CD14-positive monocyte (primary cell): ENCODE data around the gene HDAC7. TPM values are rescaled to one million over a fixed set of nuclear protein-coding genes. Genes with fewer than 3 reads are reported as not detected.

ENCODE experiments used
- DNase-seq, 3 donors: peaks; one replicate each; pipeline ENCODE4 v3.0.0-alpha.2; 2011 to 2022
- H2AFZ ChIP-seq: 2 replicates; pipeline ENCODE4 v1.6.0; 2012; ENCODE audit warnings: mild to moderate bottlenecking, low read depth, low read length, inconsistent platforms; ENCODE audit not compliant: insufficient read depth, poor library complexity, severe bottlenecking
- H3K27ac ChIP-seq, 2 donors: 1 replicate in 1 of 2; 2 replicates in 1 of 2; pipeline ENCODE4 v1.5.1; 2012 to 2013; ENCODE audit warnings: low read length in 2 of 2, control low read depth in 1 of 2, inconsistent platforms in 1 of 2, low read depth in 1 of 2, mild to moderate bottlenecking in 1 of 2
- H3K27me3 ChIP-seq, 2 donors: one replicate each; pipeline versions ENCODE4 v1.6.0 to v1.6.1; 2011 to 2013; ENCODE audit warnings: low read length in 2 of 2; ENCODE audit not compliant: control insufficient read depth in 2 of 2, insufficient read depth in 2 of 2
- H3K36me3 ChIP-seq, 2 donors: replicated peaks in 1 of 2; 1 replicate in 1 of 2; 2 replicates in 1 of 2; pipeline versions ENCODE4 v1.5.1 to v1.6.1; 2012 to 2013; ENCODE audit warnings: low read length in 2 of 2, control low read depth in 1 of 2, inconsistent platforms in 1 of 2, mild to moderate bottlenecking in 1 of 2; ENCODE audit not compliant: insufficient read depth in 2 of 2, control insufficient read depth in 1 of 2
- H3K4me1 ChIP-seq, 2 donors: 1 replicate in 1 of 2; 2 replicates in 1 of 2; pipeline versions ENCODE4 v1.5.1 to v1.6.1; 2012 to 2013; ENCODE audit warnings: low read length in 2 of 2, control low read depth in 1 of 2, inconsistent platforms in 1 of 2, mild to moderate bottlenecking in 1 of 2, moderate library complexity in 1 of 2; ENCODE audit not compliant: insufficient read depth in 2 of 2, control insufficient read depth in 1 of 2
- H3K4me2 ChIP-seq: replicated peaks from 2 replicates; pipeline ENCODE3; 2012; ENCODE audit warnings: low read length, moderate library complexity, mild to moderate bottlenecking; ENCODE audit not compliant: poor library complexity, severe bottlenecking; ENCODE audit errors: extremely low read depth
- H3K4me3 ChIP-seq, 3 experiments: fragments of 200-600 bp in 1 of 3; sonication (generic) in 1 of 3; replicated peaks in 1 of 3; 1 replicate in 2 of 3; 2 replicates in 1 of 3; pipeline ENCODE4 v1.5.1; 2011 to 2013; ENCODE audit warnings: low read length in 3 of 3, mild to moderate bottlenecking in 3 of 3, control low read depth in 2 of 3, low read depth in 2 of 3, inconsistent platforms in 1 of 3, moderate library complexity in 1 of 3
- H3K79me2 ChIP-seq: 2 replicates; pipeline ENCODE4 v1.6.0; 2012; ENCODE audit warnings: mild to moderate bottlenecking, control low read depth, inconsistent platforms, low read length, moderate library complexity; ENCODE audit not compliant: insufficient read depth
- H3K9ac ChIP-seq: 2 replicates; pipeline ENCODE4 v1.6.0; 2017; ENCODE audit warnings: low read length, mild to moderate bottlenecking; ENCODE audit not compliant: insufficient read depth, poor library complexity, severe bottlenecking
- H3K9me3 ChIP-seq, 2 donors: replicated peaks in 1 of 2; 1 replicate in 1 of 2; 2 replicates in 1 of 2; pipeline versions ENCODE4 v1.5.1 to v1.6.1; 2012 to 2013; ENCODE audit warnings: low read length in 2 of 2, control low read depth in 1 of 2; ENCODE audit not compliant: control insufficient read depth in 1 of 2, insufficient read depth in 1 of 2
- H4K20me1 ChIP-seq: 2 replicates; pipeline ENCODE4 v1.6.0; 2012; ENCODE audit warnings: mild to moderate bottlenecking, low read length, control low read depth, moderate library complexity; ENCODE audit not compliant: insufficient read depth
- H3K27ac Mint-ChIP-seq, 7 donors: one replicate each; pipeline ENCODE4 v1.8.0; 2020; ENCODE audit warnings: mild to moderate bottlenecking in 7 of 7, mixed read lengths in 7 of 7, moderate library complexity in 6 of 7, inconsistent platforms in 2 of 7
- H3K27me3 Mint-ChIP-seq, 3 donors: one replicate each; pipeline ENCODE4 v1.8.0; 2021 to 2022; ENCODE audit warnings: low read depth in 3 of 3, mild to moderate bottlenecking in 3 of 3, mixed read lengths in 3 of 3, moderate library complexity in 3 of 3, inconsistent platforms in 1 of 3
- H3K36me3 Mint-ChIP-seq, 2 donors: one replicate each; pipeline ENCODE4 v1.8.0; 2020; ENCODE audit warnings: mixed read lengths in 2 of 2, inconsistent platforms in 1 of 2, mild to moderate bottlenecking in 1 of 2
- H3K4me1 Mint-ChIP-seq: one replicate; pipeline ENCODE4 v1.8.0; 2020; ENCODE audit warnings: mild to moderate bottlenecking, mixed read lengths
- H3K4me3 Mint-ChIP-seq, 2 donors: one replicate each; pipeline ENCODE4 v1.8.0; 2020; ENCODE audit warnings: mild to moderate bottlenecking in 2 of 2, mixed read lengths in 2 of 2, moderate library complexity in 1 of 2
- H3K9me3 Mint-ChIP-seq, 7 donors: one replicate each; pipeline ENCODE4 v1.8.0; 2020 to 2022; ENCODE audit warnings: mixed read lengths in 7 of 7, mild to moderate bottlenecking in 6 of 7, moderate library complexity in 6 of 7, inconsistent platforms in 2 of 7
- WGBS: methylation state at CpG from one replicate; pipeline ENCODE4 v1.1.5; 2013; ENCODE audit warnings: missing lambda C conversion rate; ENCODE audit not compliant: insufficient coverage; 5-methylcytosine and 5-hydroxymethylcytosine counted together
- intact Hi-C, 2 donors: fragments of 100-400 bp; cut with micrococcal nuclease; formaldehyde crosslinking; loops; one replicate each; pipeline versions ENCODE4 v1.15.0 to v1.15.1; 2023
- polyA plus RNA-seq, 3 donors: library from polyadenylated mRNA; depleted of rRNA in 1 of 3; unstranded in 2 of 3; stranded (reverse) in 1 of 3; fragments of 300-500 nt in 2 of 3; fragments of >200 nt in 1 of 3; fragmentation: Illumina TruSeq in 2 of 3; gene quantifications; 1 replicate in 2 of 3; 2 replicates in 1 of 3; pipeline ENCODE4 v1.2.3, GENCODE V29; 2012 to 2021
- TF ChIP-seq, protein P1 (sequence below): fragments of 200-600 bp; IDR thresholded peaks from one replicate; pipeline ENCODE4 v1.8.0; 2022; ENCODE audit warnings: antibody characterized with exemption, mild to moderate bottlenecking

The HDAC7 gene
- polyA plus RNA-seq, 3 donors = 5.9 to 79.2 (median 8.4) TPM

DNA sequence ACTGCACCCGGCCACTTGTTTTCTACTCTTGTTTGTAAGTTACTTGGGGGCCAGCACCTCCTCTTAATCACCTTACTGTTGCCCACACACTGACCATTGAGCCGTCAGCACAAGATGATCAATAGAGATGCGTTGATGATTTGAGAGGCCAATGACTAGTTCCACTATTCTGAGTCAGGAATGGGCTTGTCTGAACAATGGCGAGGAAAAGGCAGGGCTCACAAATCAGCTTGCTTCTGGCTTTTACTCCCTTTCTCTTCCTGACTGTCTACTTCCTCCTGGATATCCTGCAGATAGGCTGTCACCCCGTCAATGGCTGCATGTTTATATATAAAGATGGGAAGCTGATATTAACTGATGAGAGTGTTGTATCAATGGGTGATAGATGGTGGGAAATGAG lies 29.1 kb upstream of the HDAC7 start:
- Mint-ChIP-seq H3K27ac (no peak overlapping the region), H3K27me3 (no peaks in the 10 kb centered on the region), H3K9me3 (no peaks in the 10 kb centered on the region), H3K4me3 (no peak overlapping the region), H3K4me1 (no peaks in the 10 kb centered on the region), H3K36me3 (peaks cover 81 to 90% of the 10 kb centered on the region in 2 donors)
- Histone ChIP-seq H3K9ac (no peak overlapping the region), H3K27ac (no peak overlapping the region), H3K4me3 (no peak overlapping the region), H3K9me3 (no peaks in the 10 kb centered on the region), H3K4me1 (no peaks in the 10 kb centered on the region), H3K79me2 (no peaks in the 10 kb centered on the region), H2AFZ (no peak overlapping the region), H3K27me3 (no peaks in the 10 kb centered on the region), H4K20me1 (no peaks in the 10 kb centered on the region), H3K36me3 (peaks cover 68 to 85% of the 10 kb centered on the region in 2 donors), H3K4me2 (no peak overlapping the region)
- 76% methylated on average over 3 of the region's 5 CpGs for WGBS
- TF ChIP-seq, protein P1, sequence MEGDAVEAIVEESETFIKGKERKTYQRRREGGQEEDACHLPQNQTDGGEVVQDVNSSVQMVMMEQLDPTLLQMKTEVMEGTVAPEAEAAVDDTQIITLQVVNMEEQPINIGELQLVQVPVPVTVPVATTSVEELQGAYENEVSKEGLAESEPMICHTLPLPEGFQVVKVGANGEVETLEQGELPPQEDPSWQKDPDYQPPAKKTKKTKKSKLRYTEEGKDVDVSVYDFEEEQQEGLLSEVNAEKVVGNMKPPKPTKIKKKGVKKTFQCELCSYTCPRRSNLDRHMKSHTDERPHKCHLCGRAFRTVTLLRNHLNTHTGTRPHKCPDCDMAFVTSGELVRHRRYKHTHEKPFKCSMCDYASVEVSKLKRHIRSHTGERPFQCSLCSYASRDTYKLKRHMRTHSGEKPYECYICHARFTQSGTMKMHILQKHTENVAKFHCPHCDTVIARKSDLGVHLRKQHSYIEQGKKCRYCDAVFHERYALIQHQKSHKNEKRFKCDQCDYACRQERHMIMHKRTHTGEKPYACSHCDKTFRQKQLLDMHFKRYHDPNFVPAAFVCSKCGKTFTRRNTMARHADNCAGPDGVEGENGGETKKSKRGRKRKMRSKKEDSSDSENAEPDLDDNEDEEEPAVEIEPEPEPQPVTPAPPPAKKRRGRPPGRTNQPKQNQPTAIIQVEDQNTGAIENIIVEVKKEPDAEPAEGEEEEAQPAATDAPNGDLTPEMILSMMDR = no peak
- intact Hi-C loops = no loop called here
- no peak for DNase-seq

DNA sequence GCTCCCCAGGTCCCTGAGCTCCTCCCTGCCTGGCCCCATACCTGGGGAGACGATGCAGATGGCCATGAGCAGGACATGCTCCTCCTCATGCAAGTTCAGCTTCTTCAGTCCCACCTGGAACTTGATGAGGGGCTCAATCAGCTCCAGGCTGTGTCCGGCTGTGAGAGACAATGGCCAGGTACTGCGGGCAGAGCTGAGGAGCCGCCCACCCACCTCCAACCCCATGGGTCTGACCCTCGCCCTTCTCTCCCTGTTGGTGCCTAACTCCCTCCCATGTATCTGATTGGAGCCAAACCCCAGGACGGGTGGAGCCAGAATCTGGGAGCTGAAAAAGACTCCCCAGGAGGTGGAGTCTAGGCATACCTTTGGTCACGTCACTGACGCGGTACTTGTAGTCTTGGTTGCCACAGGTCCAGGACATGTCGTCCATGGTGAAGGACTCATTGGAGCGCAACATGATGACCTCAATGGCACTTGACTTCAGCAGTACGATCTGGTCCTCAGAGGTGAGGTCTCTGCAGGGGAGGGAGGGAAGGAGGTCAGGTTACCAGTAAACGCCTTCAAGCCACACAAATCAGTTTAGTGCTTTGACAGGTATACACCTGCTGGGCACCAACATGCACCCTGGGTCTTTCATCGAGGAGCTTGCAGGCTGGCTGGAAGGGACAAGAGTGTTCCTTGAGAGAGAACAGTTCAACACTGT lies 26.7 kb upstream of the HDAC7 start:
- no peak overlapping the region for H3K9ac ChIP-seq
- H3K9me3 ChIP-seq = no peaks in the 10 kb centered on the region
- Mint-ChIP-seq H3K36me3 (peaks cover 76% of the 10 kb centered on the region in 2 donors), H3K4me1 (no peaks in the 10 kb centered on the region), H3K4me3 (no peak overlapping the region), H3K27me3 (peaks cover 0 to 3% (median 0%) of the 10 kb centered on the region in 3 donors), H3K9me3 (no peaks in the 10 kb centered on the region), H3K27ac (no peak overlapping the region)
- H3K4me1 ChIP-seq = no peaks in the 10 kb centered on the region
- intact Hi-C loops = no loop called here
- H4K20me1 ChIP-seq = no peaks in the 10 kb centered on the region
- TF ChIP-seq, protein P1 = no peak
- H3K27me3 ChIP-seq = no peaks in the 10 kb centered on the region
- 98% methylated on average over 13 of the region's 14 CpGs for WGBS
- H3K79me2 ChIP-seq = no peaks in the 10 kb centered on the region
- no peak overlapping the region for H3K4me3 ChIP-seq
- H3K36me3 ChIP-seq = peaks cover 51 to 74% of the 10 kb centered on the region in 2 donors
- no peak overlapping the region for H3K27ac ChIP-seq
- no peak for DNase-seq
- no peak overlapping the region for H3K4me2 ChIP-seq
- H2AFZ ChIP-seq = no peak overlapping the region
